Chondrocyte (in vitro differentiated cells): ENCODE data around the gene ANKFN1. TPM values are rescaled to one million over a fixed set of nuclear protein-coding genes. Genes with fewer than 3 reads are reported as not detected.
A peak's percentile ranks its signal among the peaks of the same experiment; 100 is the strongest.

Experiments
- DNase-seq: peaks from one replicate; pipeline ENCODE4 v3.0.0; 2021; ENCODE audit warnings: mixed read lengths, low spot score
- H3K27ac Mint-ChIP-seq: one replicate; pipeline ENCODE4 v1.8.0; 2021; ENCODE audit warnings: mild to moderate bottlenecking, moderate library complexity, mixed read lengths; ENCODE audit not compliant: unreplicated experiment
- H3K27me3 Mint-ChIP-seq: 2 replicates; pipeline ENCODE4 v1.8.0; 2021; ENCODE audit warnings: low read depth, mixed read lengths
- H3K36me3 Mint-ChIP-seq: 2 replicates; pipeline ENCODE4 v1.8.0; 2021; ENCODE audit warnings: low read depth, mixed read lengths
- H3K4me1 Mint-ChIP-seq: 2 replicates; pipeline ENCODE4 v1.8.0; 2021; ENCODE audit warnings: low read depth, mild to moderate bottlenecking, mixed read lengths
- H3K4me3 Mint-ChIP-seq: one replicate; pipeline ENCODE4 v1.8.0; 2021; ENCODE audit warnings: mild to moderate bottlenecking, moderate library complexity, mixed read lengths; ENCODE audit not compliant: unreplicated experiment
- H3K9me3 Mint-ChIP-seq: 2 replicates; pipeline ENCODE4 v1.8.0; 2021; ENCODE audit warnings: low read depth, mixed read lengths
- CTCF ChIP-seq: fragments of 200-600 bp; sonication (generic); IDR thresholded peaks from 2 replicates; pipeline ENCODE4 v1.5.0; 2021; ENCODE audit warnings: antibody characterized with exemption, mild to moderate bottlenecking, moderate library complexity
- total RNA-seq: library from RNA; stranded (reverse); gene quantifications from 3 replicates; pipeline ENCODE4 v1.2.1, GENCODE V29; 2021

The ANKFN1 gene
- total RNA-seq, 1 donor from 2014 or later = not detected

- Mint-ChIP-seq H3K27me3 (no peaks in the 10 kb centered on the region), H3K4me3 (no peak overlapping the region), H3K27ac (no peak overlapping the region), H3K4me1 (peaks cover 48% of the 10 kb centered on the region), H3K36me3 (no peaks in the 10 kb centered on the region), H3K9me3 (no peaks in the 10 kb centered on the region)
- no peak for TF ChIP-seq CTCF
- DNase-seq = peak; percentile 40
Measured at GRCh38 chr17:56173958-56174835, 20.9 kb downstream of the ANKFN1 start.

DNA sequence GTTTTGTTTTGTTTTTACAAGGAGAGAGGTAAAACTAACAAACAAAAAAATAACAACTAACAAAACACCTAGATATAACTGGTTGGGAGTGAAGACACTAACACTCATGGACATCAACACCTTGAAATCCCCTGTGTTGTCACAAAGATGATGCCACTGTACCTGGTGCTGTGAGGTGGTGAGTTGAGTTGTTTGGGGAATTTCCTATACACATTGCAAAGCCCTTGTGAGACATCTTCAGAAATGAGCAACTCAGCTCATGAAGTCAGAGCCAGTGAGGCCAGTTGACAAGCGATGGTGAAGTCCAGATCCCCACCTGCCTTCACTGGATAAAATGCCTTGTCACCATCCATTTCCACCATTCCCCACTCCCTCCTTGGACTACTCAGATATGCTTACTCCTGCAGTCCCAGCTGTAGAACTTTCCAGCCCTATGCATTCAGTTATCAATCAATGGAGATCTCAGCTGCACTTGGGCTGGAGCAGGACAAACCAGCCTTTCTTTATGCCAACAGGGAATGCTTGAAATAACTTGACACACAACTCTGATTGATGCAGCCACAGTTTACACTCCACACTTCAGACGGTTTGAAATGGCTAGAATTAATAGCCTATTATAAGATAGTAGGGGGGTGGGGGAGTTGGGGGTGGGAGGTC is 22.2 kb downstream of the ANKFN1 start:
- Mint-ChIP-seq H3K27me3 (no peaks in the 10 kb centered on the region), H3K9me3 (no peaks in the 10 kb centered on the region), H3K27ac (no peak overlapping the region), H3K4me1 (peaks cover 50% of the 10 kb centered on the region), H3K36me3 (no peaks in the 10 kb centered on the region), H3K4me3 (no peak overlapping the region)
- no peak for TF ChIP-seq CTCF
- no peak for DNase-seq

GRCh38 chr17:56176091-56176490 is 22.8 kb downstream of the ANKFN1 start:
- Mint-ChIP-seq H3K27me3 (no peaks in the 10 kb centered on the region), H3K27ac (no peak overlapping the region), H3K36me3 (no peaks in the 10 kb centered on the region)

GRCh38 chr17:56177361-56177760 is 24.1 kb downstream of the ANKFN1 start:
- no peaks in the 10 kb centered on the region for H3K36me3 Mint-ChIP-seq
- DNase-seq = no peak
- no peak for TF ChIP-seq CTCF
- H3K4me3 Mint-ChIP-seq = no peak overlapping the region
- peaks cover 50% of the 10 kb centered on the region for H3K4me1 Mint-ChIP-seq
- H3K27me3 Mint-ChIP-seq = no peaks in the 10 kb centered on the region
- no peaks in the 10 kb centered on the region for H3K9me3 Mint-ChIP-seq
- H3K27ac Mint-ChIP-seq = no peak overlapping the region

More at GRCh38 chr17:56176091-56176490, 22.8 kb downstream of the ANKFN1 start:
- Mint-ChIP-seq H3K9me3 (no peaks in the 10 kb centered on the region), H3K4me1 (peaks cover 50% of the 10 kb centered on the region), H3K4me3 (no peak overlapping the region)
- no peak for DNase-seq
- no peak for TF ChIP-seq CTCF

- no peak for TF ChIP-seq CTCF
- no peak overlapping the region for H3K4me3 Mint-ChIP-seq
- no peaks in the 10 kb centered on the region for H3K27me3 Mint-ChIP-seq
- no peak overlapping the region for H3K27ac Mint-ChIP-seq
- H3K36me3 Mint-ChIP-seq = no peaks in the 10 kb centered on the region
- H3K9me3 Mint-ChIP-seq = no peaks in the 10 kb centered on the region
- no peak for DNase-seq
- H3K4me1 Mint-ChIP-seq = peaks cover 47% of the 10 kb centered on the region
Measured at GRCh38 chr17:56178203-56178602, 24.9 kb downstream of the ANKFN1 start.
